Measurements from ENCODE around the gene GOLGA6L7. TPM values are rescaled to one million over a fixed set of nuclear protein-coding genes. Genes with fewer than 3 reads are reported as not detected.
"Not testable (repeated sequence)": the region's sequence is repeated elsewhere in the genome, so short reads cannot be mapped to it uniquely, and the experiment has no call there.

Gene GOLGA6L7, protein sequence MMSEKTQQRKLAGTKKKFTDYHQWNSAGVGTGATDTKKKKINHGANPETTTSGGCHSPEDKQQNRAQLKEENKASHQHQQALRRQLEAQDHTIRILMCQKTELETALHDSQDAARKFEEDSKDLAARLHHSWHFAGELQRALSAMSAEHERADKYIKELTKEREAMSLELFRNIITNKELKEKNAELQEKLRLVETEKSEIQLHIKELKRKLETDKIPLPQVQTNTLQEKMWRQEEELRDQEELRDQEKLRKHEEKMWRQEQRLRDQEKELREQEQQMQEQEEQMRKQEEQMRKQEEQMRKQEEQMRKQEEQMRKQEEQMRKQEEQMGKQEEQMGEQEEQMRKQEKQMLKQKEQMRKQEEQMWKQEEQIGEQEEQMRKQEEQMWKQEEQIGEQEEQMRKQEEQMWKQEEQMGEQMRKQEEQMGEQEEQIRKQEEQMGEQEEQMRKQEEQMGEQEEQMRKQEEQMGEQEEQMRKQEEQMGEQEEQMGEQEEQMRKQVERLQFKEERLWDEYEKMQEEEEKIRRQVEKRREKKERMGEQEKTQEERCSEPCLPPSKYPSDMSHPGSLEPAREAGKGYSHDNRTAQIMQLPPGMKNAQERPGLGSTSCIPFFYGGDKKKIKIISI
- polyA plus RNA-seq (2011; rRNA removed) (not detected in 2 replicates), polyA plus RNA-seq (2017; fragmentation: RNase III; extraction: RNeasy Plus Mini Kit Qiagen cat#74134 plus additional on column Dnase treatment) (not detected in 3 replicates), polyA minus RNA-seq (2011; rRNA and poly(A)+ RNA removed) (not detected in 2 replicates)
- not detected in 2 replicates for polyA plus RNA-seq (2012; cell fraction: cytosol; rRNA removed)
- polyA plus RNA-seq (2012; cell fraction: nucleus; rRNA removed): not detected in 2 replicates

DNA sequence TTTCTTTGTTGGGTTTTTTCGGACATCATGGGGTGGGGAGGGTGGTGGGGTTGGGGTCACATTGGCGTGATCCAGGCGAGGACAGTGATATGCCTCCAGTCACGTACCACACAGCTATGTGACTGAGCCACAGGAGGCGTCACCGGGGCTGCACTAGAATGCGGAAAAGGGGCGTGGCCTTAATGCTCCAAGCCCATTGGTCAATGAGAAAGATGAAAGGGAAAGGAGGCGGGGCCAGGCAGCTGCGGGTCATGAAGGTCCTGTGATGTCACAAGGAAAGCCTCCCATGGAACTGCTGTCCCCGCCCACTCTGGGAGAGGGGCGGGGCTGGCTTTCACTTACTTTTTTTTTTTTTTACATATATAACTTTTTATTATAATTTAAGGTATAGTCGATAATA lies at the start of gene GOLGA6L7:
Gene GOLGA6L7 (minus strand): TSS at position 124 of the 400 bp plus-strand sequence. CDS start 95 bp downstream, at position 29.
- H3K4me2 ChIP-seq, H3K27ac ChIP-seq, CTCF ChIA-PET, POLR2A ChIA-PET, H3K4me1 ChIP-seq, H3K4me3 ChIP-seq, FAIRE-seq, H3K9me3 ChIP-seq: not testable (repeated sequence)
- WGBS (ENCODE audit: missing lambda C conversion rate): 59% methylated on average over 13 of the region's 13 CpGs
- peak in 1 of 2 experiments; percentile 67; a peak in 4 of 6 replicates for ATAC-seq
- peak; percentile 41 to 63 for DNase-seq (ENCODE audit: low read depth in 1 of 2, low spot score in 1 of 2)

DNA sequence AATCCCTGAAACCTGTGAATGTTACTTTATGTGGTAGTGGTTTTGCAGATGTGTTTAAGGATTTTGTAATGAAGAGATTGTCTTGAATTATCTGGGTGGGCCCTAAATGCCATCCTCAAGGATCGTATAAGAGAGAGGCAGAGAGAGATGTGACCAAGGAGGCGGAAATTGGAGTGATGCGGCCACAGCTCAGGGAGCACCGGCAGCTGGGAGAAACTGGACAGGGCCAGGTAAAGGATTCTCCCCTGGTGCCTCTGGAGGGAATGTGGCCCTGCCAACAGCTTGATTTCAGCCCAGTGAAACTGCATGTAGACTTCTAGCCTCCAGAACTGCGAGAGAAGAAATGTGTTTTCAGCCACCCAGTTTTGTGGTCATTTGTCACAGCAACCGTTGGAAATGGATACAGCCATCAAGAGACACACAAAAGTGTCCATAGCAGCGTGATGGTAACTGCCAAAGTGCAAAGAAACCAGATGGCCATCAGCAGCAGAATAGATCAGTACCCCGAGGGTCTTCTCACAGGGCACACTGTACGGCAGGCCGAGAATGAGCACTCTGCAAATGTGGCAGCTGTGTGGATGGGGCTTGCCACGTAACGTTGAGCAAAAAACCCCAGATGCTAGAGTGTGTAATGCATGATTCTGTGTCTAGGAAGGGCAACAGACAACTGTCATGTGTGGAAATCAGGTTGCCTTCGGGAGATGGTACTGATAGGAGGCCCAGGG lies 49.6 kb upstream of the GOLGA6L7 start:
- ChIA-PET CTCF (no interaction called here), POLR2A (interaction anchor here (0.7 kb wide), 1 partner anchor 10 kb away, joined by 4 read pairs; no protein-coding TSS in a partner anchor)
- H3K27ac ChIP-seq: no peak overlapping the region
- TF ChIP-seq HOXB13 (CRISPR knock-in tag; IDR thresholded peaks at IDR 0.05; ENCODE audit: low read depth) (no peak), CBX2 (IDR thresholded peaks at IDR 0.05; ENCODE audit: borderline replicate concordance, low read depth) (no peak), EHMT2 (IDR thresholded peaks at IDR 0.05; ENCODE audit: low read depth) (no peak), HEYL (CRISPR knock-in tag; IDR thresholded peaks at IDR 0.05) (no peak), SREBF2 (IDR thresholded peaks at IDR 0.05) (no peak), SMC3 (IDR thresholded peaks at IDR 0.05) (no peak), HES2 (IDR thresholded peaks at IDR 0.05) (no peak), HMGXB4 (CRISPR knock-in tag; IDR thresholded peaks at IDR 0.05; ENCODE audit: borderline replicate concordance) (no peak), CBX8 (IDR thresholded peaks at IDR 0.05) (no peak), ZC3H11A (IDR thresholded peaks at IDR 0.05) (no peak), HOXB5 (CRISPR knock-in tag; IDR thresholded peaks at IDR 0.05) (no peak), NPAS2 (CRISPR knock-in tag; IDR thresholded peaks at IDR 0.05; ENCODE audit: borderline replicate concordance) (no peak), BHLHE40 (IDR thresholded peaks at IDR 0.05; ENCODE audit: low read depth, low read length) (no peak), ZSCAN20 (CRISPR knock-in tag; IDR thresholded peaks at IDR 0.05) (no peak), FOSB (CRISPR knock-in tag; IDR thresholded peaks at IDR 0.05) (no peak), FOSL2 (IDR thresholded peaks at IDR 0.05) (no peak), FOSL2 (CRISPR knock-in tag; IDR thresholded peaks at IDR 0.05) (no peak), RFX5 (IDR thresholded peaks at IDR 0.05) (no peak), JUNB (IDR thresholded peaks at IDR 0.05) (no peak)
- TF ChIP-seq, protein P1, sequence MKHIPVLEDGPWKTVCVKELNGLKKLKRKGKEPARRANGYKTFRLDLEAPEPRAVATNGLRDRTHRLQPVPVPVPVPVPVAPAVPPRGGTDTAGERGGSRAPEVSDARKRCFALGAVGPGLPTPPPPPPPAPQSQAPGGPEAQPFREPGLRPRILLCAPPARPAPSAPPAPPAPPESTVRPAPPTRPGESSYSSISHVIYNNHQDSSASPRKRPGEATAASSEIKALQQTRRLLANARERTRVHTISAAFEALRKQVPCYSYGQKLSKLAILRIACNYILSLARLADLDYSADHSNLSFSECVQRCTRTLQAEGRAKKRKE (CRISPR knock-in tag; IDR thresholded peaks at IDR 0.05; ENCODE audit: low read depth): no peak
- peaks cover 8% of the 10 kb centered on the region; the same call in 2 of the 3 replicates for H3K4me1 ChIP-seq
- WGBS (ENCODE audit: missing lambda C conversion rate): 86% methylated on average over 13 of the region's 13 CpGs
- H3K9me3 ChIP-seq: no peaks in the 10 kb centered on the region
- DNase-seq (ENCODE audit: low read depth in 1 of 2, low spot score in 1 of 2): no peak
- H3K4me2 ChIP-seq: no peak overlapping the region
- no peak for FAIRE-seq
- ATAC-seq: no peak
- no peak overlapping the region for H3K4me3 ChIP-seq
